ENCODE measurements around the gene CEP44. TPM values are rescaled to one million over a fixed set of nuclear protein-coding genes. Genes with fewer than 3 reads are reported as not detected.

Gene CEP44
- total RNA-seq, 2 donors from 2014 or later: 14.2 to 15.3 TPM

GRCh38 chr4:174307694-174308093 is 24.0 kb downstream of the CEP44 start:
- no peak overlapping the region for H3K9ac ChIP-seq (ENCODE audit: low read depth in 2 of 2, low read length in 2 of 2)
- H3K4me1 ChIP-seq: no peaks in the 10 kb centered on the region
- H3K27ac ChIP-seq: no peak overlapping the region
- H3K27me3 ChIP-seq: no peaks in the 10 kb centered on the region
- no peaks in the 10 kb centered on the region for H3K9me3 ChIP-seq
- no peak overlapping the region for H3K4me3 ChIP-seq
- H3K36me3 ChIP-seq: peaks cover 4% of the 10 kb centered on the region
- intact Hi-C loops (cut with DNase I): no loop called here
- DNase-seq: no peak
- no peak for TF ChIP-seq CTCF (IDR thresholded peaks at IDR 0.05)

GRCh38 chr4:174312993-174313392 is 29.3 kb downstream of the CEP44 start:
- no peak for DNase-seq
- Histone ChIP-seq H3K27ac (no peak overlapping the region), H3K36me3 (peaks cover 4% of the 10 kb centered on the region), H3K9ac (ENCODE audit: low read depth in 2 of 2, low read length in 2 of 2) (no peak overlapping the region), H3K9me3 (no peaks in the 10 kb centered on the region), H3K27me3 (no peaks in the 10 kb centered on the region), H3K4me3 (no peak overlapping the region), H3K4me1 (no peaks in the 10 kb centered on the region)
- no peak for TF ChIP-seq CTCF (IDR thresholded peaks at IDR 0.05)
- intact Hi-C loops (cut with DNase I): no loop called here

GRCh38 chr4:174314274-174314673 is 30.6 kb downstream of the CEP44 start:
- no peaks in the 10 kb centered on the region for H3K9me3 ChIP-seq
- no peak overlapping the region for H3K9ac ChIP-seq (ENCODE audit: low read depth in 2 of 2, low read length in 2 of 2)
- DNase-seq: no peak
- no peaks in the 10 kb centered on the region for H3K4me1 ChIP-seq
- H3K36me3 ChIP-seq: peaks cover 4% of the 10 kb centered on the region
- intact Hi-C loops (cut with DNase I): no loop called here
- no peaks in the 10 kb centered on the region for H3K27me3 ChIP-seq
- TF ChIP-seq CTCF (IDR thresholded peaks at IDR 0.05): no peak
- no peak overlapping the region for H3K27ac ChIP-seq
- H3K4me3 ChIP-seq: no peak overlapping the region

- Histone ChIP-seq H3K4me1 (no peaks in the 10 kb centered on the region), H3K4me3 (no peak overlapping the region), H3K9ac (ENCODE audit: low read depth in 2 of 2, low read length in 2 of 2) (no peak overlapping the region), H3K36me3 (peaks cover 4% of the 10 kb centered on the region), H3K9me3 (no peaks in the 10 kb centered on the region), H3K27ac (no peak overlapping the region), H3K27me3 (no peaks in the 10 kb centered on the region)
- no peak for DNase-seq
- intact Hi-C loops (cut with DNase I): no loop called here
- TF ChIP-seq CTCF (IDR thresholded peaks at IDR 0.05): no peak
Measured at GRCh38 chr4:174314770-174315169, 31.1 kb downstream of the CEP44 start.

- Histone ChIP-seq H3K9me3 (no peaks in the 10 kb centered on the region), H3K4me1 (no peaks in the 10 kb centered on the region)
- intact Hi-C loops (cut with DNase I): no loop called here
Measured at GRCh38 chr4:174316546-174316945, 32.8 kb downstream of the CEP44 start.

More at GRCh38 chr4:174316546-174316945, 32.8 kb downstream of the CEP44 start:
- H3K27ac ChIP-seq: no peak overlapping the region
- H3K36me3 ChIP-seq: peaks cover 4% of the 10 kb centered on the region
- TF ChIP-seq CTCF (IDR thresholded peaks at IDR 0.05): no peak
- H3K4me3 ChIP-seq: no peak overlapping the region
- no peaks in the 10 kb centered on the region for H3K27me3 ChIP-seq
- H3K9ac ChIP-seq (ENCODE audit: low read depth in 2 of 2, low read length in 2 of 2): no peak overlapping the region
- no peak for DNase-seq

Measured in colonic mucosa (tissue), 4 donors.